ENCODE data around the gene ETDC.

- TF ChIP-seq, protein P1, sequence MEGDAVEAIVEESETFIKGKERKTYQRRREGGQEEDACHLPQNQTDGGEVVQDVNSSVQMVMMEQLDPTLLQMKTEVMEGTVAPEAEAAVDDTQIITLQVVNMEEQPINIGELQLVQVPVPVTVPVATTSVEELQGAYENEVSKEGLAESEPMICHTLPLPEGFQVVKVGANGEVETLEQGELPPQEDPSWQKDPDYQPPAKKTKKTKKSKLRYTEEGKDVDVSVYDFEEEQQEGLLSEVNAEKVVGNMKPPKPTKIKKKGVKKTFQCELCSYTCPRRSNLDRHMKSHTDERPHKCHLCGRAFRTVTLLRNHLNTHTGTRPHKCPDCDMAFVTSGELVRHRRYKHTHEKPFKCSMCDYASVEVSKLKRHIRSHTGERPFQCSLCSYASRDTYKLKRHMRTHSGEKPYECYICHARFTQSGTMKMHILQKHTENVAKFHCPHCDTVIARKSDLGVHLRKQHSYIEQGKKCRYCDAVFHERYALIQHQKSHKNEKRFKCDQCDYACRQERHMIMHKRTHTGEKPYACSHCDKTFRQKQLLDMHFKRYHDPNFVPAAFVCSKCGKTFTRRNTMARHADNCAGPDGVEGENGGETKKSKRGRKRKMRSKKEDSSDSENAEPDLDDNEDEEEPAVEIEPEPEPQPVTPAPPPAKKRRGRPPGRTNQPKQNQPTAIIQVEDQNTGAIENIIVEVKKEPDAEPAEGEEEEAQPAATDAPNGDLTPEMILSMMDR (IDR thresholded peaks at IDR 0.05): no peak
- no peak for TF ChIP-seq POLR2A (IDR thresholded peaks at IDR 0.05)
Measured at GRCh38 chrX:135304741-135305140, 4.5 kb upstream of the ETDC start.

Measured in right lobe of liver (tissue), 4 donors.